ENCODE results near the gene SPRY2. TPM values are rescaled to one million over a fixed set of nuclear protein-coding genes. Genes with fewer than 3 reads are reported as not detected.
"Not testable (repeated sequence)": the region's sequence is repeated elsewhere in the genome, so short reads cannot be mapped to it uniquely, and the experiment has no call there.

SPRY2 gene
- total and polyA plus RNA-seq, 2 experiments from 2014 or later: 67.8 to 142 TPM

DNA sequence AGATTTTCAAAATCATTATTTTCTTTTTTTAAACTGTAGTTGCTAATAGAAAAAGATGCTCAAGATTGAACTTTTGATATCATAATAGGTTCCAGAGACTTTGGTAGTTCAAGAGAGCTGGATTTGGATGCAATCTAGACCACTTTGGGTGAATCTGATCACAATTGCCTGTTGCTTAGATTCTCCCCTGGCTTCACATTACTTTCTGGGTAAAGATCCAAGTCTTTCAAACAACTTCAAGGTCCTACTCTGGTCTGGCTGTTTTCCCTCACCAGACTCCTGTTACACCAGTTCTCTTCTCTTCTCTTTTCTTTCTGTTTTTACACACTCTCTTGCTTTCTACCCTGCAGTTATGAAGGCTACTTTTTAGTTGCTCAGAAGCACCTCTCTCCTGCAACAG is 7.4 kb upstream of the SPRY2 start:
- Histone ChIP-seq H3K4me1 (ENCODE audit: low read depth) (peaks cover 22% of the 10 kb centered on the region), H3K9me3 (ENCODE audit: low read depth) (no peaks in the 10 kb centered on the region), H3K4me3 (no peak overlapping the region), H3K36me3 (no peaks in the 10 kb centered on the region), H3K27me3 (no peaks in the 10 kb centered on the region), H3K27ac (no peak overlapping the region)
- TF ChIP-seq, protein P1, sequence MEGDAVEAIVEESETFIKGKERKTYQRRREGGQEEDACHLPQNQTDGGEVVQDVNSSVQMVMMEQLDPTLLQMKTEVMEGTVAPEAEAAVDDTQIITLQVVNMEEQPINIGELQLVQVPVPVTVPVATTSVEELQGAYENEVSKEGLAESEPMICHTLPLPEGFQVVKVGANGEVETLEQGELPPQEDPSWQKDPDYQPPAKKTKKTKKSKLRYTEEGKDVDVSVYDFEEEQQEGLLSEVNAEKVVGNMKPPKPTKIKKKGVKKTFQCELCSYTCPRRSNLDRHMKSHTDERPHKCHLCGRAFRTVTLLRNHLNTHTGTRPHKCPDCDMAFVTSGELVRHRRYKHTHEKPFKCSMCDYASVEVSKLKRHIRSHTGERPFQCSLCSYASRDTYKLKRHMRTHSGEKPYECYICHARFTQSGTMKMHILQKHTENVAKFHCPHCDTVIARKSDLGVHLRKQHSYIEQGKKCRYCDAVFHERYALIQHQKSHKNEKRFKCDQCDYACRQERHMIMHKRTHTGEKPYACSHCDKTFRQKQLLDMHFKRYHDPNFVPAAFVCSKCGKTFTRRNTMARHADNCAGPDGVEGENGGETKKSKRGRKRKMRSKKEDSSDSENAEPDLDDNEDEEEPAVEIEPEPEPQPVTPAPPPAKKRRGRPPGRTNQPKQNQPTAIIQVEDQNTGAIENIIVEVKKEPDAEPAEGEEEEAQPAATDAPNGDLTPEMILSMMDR (IDR thresholded peaks at IDR 0.05; ENCODE audit: low read depth, low read length): no peak
- DNase-seq (ENCODE audit: low read depth in 1 of 2, low spot score in 1 of 2): no peak

DNA sequence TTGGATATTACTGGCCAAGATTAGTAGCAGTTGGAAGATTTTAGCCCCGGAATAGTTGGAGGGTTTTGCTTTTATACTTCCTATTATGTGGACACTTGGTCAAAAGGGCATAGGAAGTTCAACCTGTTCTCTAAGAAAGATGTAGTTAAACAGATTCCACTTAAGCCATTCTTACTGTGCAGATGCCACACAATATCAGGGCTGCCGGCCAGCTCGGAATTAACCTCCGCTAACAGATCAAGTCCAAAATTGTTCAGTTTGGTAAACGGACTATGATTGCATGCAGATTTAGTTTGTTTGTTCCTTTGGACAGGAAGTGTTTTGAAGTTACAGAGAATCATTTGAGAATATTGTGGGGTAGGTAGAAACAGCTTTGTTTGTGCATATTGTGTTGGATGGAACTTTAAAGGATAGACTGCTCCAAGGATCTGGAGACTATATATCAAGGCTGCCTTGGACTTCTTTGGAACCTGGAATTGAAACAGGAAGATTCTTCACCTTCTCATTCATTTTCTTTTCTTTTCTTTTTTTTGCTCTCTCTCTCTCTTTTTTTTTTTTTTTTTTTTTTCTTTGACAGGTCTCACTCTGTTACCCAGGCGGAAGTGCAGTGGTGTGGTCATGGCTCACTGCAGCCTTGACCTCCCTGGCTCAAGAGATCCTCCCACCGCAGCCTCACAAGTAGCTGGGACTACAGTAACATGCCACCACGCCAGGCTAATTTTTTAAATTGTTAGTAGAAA is 5.0 kb upstream of the SPRY2 start:
- DNase-seq (ENCODE audit: low read depth in 1 of 2, low spot score in 1 of 2): no peak
- Histone ChIP-seq H3K27ac (peak overlapping the region; percentile 60), H3K27me3 (no peaks in the 10 kb centered on the region), H3K4me1 (ENCODE audit: low read depth) (peaks cover 25% of the 10 kb centered on the region), H3K4me3 (no peak overlapping the region), H3K9me3 (ENCODE audit: low read depth) (no peaks in the 10 kb centered on the region), H3K36me3 (no peaks in the 10 kb centered on the region)
- TF ChIP-seq, protein P1 (IDR thresholded peaks at IDR 0.05; ENCODE audit: low read depth, low read length): no peak

DNA sequence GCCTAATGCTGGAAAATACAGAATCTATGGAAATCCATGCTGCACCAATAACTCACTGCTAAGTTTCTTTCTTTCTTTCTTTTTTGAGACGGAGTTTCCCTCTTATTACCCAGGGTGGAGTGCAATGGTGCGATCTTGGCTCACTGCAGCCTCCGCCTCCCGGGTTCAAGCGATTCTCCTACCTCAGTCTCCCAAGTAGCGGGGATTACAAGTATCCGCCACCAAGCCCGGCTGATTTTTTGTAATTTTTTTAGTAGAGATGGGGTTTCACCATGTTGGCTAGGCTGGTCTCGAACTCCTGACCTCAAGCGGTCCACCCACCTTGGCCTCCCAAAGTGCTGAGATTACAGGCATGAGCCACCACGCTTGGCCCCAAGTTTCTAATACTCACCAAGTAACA is 3.1 kb upstream of the SPRY2 start:
- not testable (repeated sequence) for H3K36me3 ChIP-seq; H3K4me3 ChIP-seq; DNase-seq (ENCODE audit: low read depth in 1 of 2, low spot score in 1 of 2); H3K27ac ChIP-seq; H3K9me3 ChIP-seq (ENCODE audit: low read depth); H3K27me3 ChIP-seq
- H3K4me1 ChIP-seq (ENCODE audit: low read depth): peaks cover 25% of the 10 kb centered on the region

DNA sequence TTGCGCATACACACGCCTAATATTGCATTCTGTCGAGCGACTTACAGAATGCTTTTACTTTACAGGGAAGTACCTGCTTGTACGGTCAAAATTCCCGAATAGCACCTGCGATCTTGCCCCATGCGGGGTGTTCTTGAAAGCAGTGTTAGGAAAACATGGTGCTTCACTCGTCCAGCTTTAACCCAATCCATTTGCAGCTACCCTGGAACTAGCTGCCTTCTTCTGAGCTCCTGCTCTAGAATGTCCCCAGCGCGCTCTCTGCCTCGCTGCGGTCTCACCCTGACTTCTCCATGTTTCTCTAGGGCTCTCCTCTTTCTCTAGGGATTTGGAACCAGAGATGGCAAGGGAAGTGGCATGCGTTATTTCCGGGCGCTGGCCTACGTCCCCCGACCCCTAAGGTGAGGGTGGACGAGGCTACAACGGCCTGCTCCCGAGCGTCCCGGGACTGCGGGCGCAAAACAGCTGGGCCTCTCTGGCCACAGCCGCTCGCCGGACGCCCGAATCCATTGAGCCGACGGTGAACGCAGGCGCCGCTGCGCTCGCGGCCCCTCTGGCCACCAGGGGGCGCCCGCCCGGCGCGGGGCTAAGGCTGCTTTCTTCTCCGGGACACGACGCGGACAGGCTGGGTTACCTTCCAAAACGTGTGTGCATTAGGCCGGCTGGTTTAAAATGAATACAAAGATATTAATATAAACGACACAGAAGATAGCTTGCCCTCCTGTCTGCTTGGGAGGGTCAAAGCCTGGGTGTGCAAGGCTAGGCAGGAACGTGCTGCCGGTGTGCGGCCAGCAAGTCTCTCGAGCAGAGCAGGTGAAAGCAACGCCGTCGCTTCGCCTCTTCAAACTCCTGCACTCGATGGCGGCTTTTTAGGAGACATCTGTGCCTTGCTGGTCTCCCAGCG is 1.8 kb upstream of the SPRY2 start:
- TF ChIP-seq, protein P1 (IDR thresholded peaks at IDR 0.05; ENCODE audit: low read depth, low read length): peak; percentile 93
- Histone ChIP-seq H3K27ac (peak overlapping the region; percentile 99), H3K4me3 (peak overlapping the region; percentile 98), H3K4me1 (ENCODE audit: low read depth) (peaks cover 25% of the 10 kb centered on the region), H3K36me3 (no peaks in the 10 kb centered on the region), H3K27me3 (no peaks in the 10 kb centered on the region), H3K9me3 (ENCODE audit: low read depth) (no peaks in the 10 kb centered on the region)
- peak; percentile 85 to 87 for DNase-seq (ENCODE audit: low read depth in 1 of 2, low spot score in 1 of 2)

DNA sequence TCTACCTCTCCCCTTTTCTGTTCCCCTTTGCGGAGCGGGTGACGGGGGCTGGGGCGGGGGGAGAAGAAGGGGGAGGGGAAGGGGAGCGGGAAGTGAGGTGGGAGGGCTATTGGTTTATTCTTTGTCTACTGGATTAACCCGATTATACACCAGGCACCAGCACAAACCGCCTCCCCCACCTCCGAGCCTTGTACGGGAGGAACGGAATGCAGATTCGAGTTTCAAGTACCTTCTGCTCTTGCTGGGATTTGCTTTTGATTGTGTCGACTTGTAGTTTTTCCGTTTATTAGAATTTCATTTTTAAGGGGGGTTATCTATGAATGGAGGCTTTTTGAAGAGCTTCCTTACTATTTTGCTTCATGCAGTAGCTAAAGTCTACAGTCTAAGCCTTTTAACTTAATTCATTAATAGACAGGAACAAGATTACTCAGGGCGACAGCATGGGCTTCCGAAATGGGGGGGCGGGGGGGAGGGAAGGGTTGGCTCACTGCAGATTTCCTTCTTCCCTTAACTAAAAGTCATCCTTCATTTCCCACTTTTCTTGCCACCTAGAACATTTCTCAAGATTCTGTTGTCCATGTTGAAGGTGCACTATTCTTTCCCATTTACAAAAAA is 937 bp upstream of the SPRY2 start:
- Histone ChIP-seq H3K27ac (peak overlapping the region; percentile 99), H3K4me1 (ENCODE audit: low read depth) (peaks cover 25% of the 10 kb centered on the region), H3K4me3 (peak overlapping the region; percentile 98), H3K36me3 (peaks cover 3% of the 10 kb centered on the region), H3K9me3 (ENCODE audit: low read depth) (no peaks in the 10 kb centered on the region), H3K27me3 (no peaks in the 10 kb centered on the region)
- TF ChIP-seq, protein P1 (IDR thresholded peaks at IDR 0.05; ENCODE audit: low read depth, low read length): no peak
- DNase-seq (ENCODE audit: low read depth in 1 of 2, low spot score in 1 of 2): peak; percentile 68 to 80
